Motor neuron (in vitro differentiated cells): ENCODE results near the gene TM9SF3. TPM values are rescaled to one million over a fixed set of nuclear protein-coding genes. Genes with fewer than 3 reads are reported as not detected.

ENCODE experiments used
- ATAC-seq, 8 experiments: fragments of 200-7000 bp; cut with Tn5 transposase; replicated peaks in 6 of 8; 2 replicates each; pipeline ENCODE4 v1.8.0; 2021; ENCODE audit warnings: mild to moderate bottlenecking in 8 of 8, moderate library complexity in 8 of 8
- H3K27ac ChIP-seq, 2 donors: fragments of 250-450 bp; sonication (Bioruptor Pico); 2 replicates each; pipeline ENCODE4 v1.9.0; 2021; ENCODE audit warnings: antibody characterized with exemption in 2 of 2, mild to moderate bottlenecking in 2 of 2, moderate library complexity in 1 of 2
- H3K4me1 ChIP-seq, 2 donors: fragments of 250-450 bp; sonication (Bioruptor Pico); replicated peaks in 1 of 2; 2 replicates each; pipeline ENCODE4 v1.6.1; 2021; ENCODE audit warnings: antibody characterized with exemption in 2 of 2, mild to moderate bottlenecking in 2 of 2, moderate library complexity in 1 of 2
- H3K4me3 ChIP-seq, 5 donors: fragments of 250-450 bp; sonication (Bioruptor Pico); 2 replicates each; pipeline ENCODE4 v1.9.0; 2021; ENCODE audit warnings: antibody characterized with exemption in 5 of 5, mild to moderate bottlenecking in 5 of 5, moderate library complexity in 4 of 5
- WGBS, 10 experiments: fragments of 450-650 bp; shearing (Covaris generic); methylation state at CpG; one replicate each; pipeline ENCODE4 v1.0.0; 2022; 5-methylcytosine and 5-hydroxymethylcytosine counted together
- in situ Hi-C, 9 experiments: fragments of 400-800 bp; cut with MboI; loops; one replicate each; pipeline ENCODE4 v1.15.0; 2021; ENCODE audit warnings: low sequenced_read_pairs in 9 of 9, low pct_unique_long_range_greater_than_20kb in 2 of 9; ENCODE audit not compliant: unreplicated experiment in 9 of 9
- total RNA-seq, 8 experiments: library from RNA; unstranded; fragments of 300-600 nt; gene quantifications; 2 replicates each; pipeline versions ENCODE4 v1.2.3 to v1.2.4, GENCODE V29; 2022

TM9SF3 gene
- total RNA-seq, 8 experiments from 2014 or later: 50.2 to 116 (median 64.7) TPM

- in situ Hi-C loops: no loop called here
- H3K27ac ChIP-seq: no peak overlapping the region
- no peak overlapping the region for H3K4me3 ChIP-seq
- 93 to 100% (median 100%) methylated on average over 1 to 3 of the region's 3 CpGs; no CpG with 5 or more reads in 1 of the 10 experiments for WGBS, 10 experiments
- H3K4me1 ChIP-seq: no peaks in the 10 kb centered on the region
- no peak for ATAC-seq
Observed at GRCh38 chr10:96540240-96540639, 46.6 kb downstream of the TM9SF3 start.

GRCh38 chr10:96538683-96539082, 48.1 kb downstream of the TM9SF3 start:
- no peak for ATAC-seq
- 78 to 100% (median 100%) methylated on average over 1 of the region's 1 CpG for WGBS, 10 experiments
- Histone ChIP-seq H3K27ac (no peak overlapping the region), H3K4me3 (no peak overlapping the region), H3K4me1 (no peaks in the 10 kb centered on the region)
- in situ Hi-C loops: no loop called here

GRCh38 chr10:96536129-96536528, 50.7 kb downstream of the TM9SF3 start:
- Histone ChIP-seq H3K4me3 (no peak overlapping the region), H3K4me1 (no peaks in the 10 kb centered on the region), H3K27ac (no peak overlapping the region)
- in situ Hi-C loops: no loop called here
- 91 to 100% (median 100%) methylated on average over 1 of the region's 1 CpG; no CpG with 5 or more reads in 1 of the 10 experiments for WGBS, 10 experiments
- no peak for ATAC-seq

- Histone ChIP-seq H3K27ac (no peak overlapping the region), H3K4me3 (no peak overlapping the region), H3K4me1 (no peaks in the 10 kb centered on the region)
- ATAC-seq: peak in 1 of 8 experiments; percentile 75
- 0 to 100% (median 40%) methylated on average over 1 of the region's 1 CpG; no CpG with 5 or more reads in 1 of the 10 experiments for whole genome bisulfite sequencing, 10 experiments
- in situ Hi-C loops: no loop called here
Observed at GRCh38 chr10:96532523-96532922, 54.3 kb downstream of the TM9SF3 start.

- 86 to 100% (median 92%) methylated on average over 1 to 6 of the region's 6 CpGs for WGBS, 10 experiments
- ATAC-seq: no peak
- Histone ChIP-seq H3K4me1 (no peaks in the 10 kb centered on the region), H3K4me3 (no peak overlapping the region), H3K27ac (no peak overlapping the region)
- in situ Hi-C loops: no loop called here
Observed at GRCh38 chr10:96529634-96530279, 57.1 kb downstream of the TM9SF3 start.

GRCh38 chr10:96524741-96525140, 62.1 kb downstream of the TM9SF3 start:
- 0 to 100% (median 85%) methylated on average over 1 of the region's 1 CpG; no CpG with 5 or more reads in 2 of the 10 experiments for WGBS, 10 experiments
- no peak overlapping the region for H3K4me3 ChIP-seq
- H3K4me1 ChIP-seq: no peaks in the 10 kb centered on the region
- in situ Hi-C loops: loop anchor here in 6 of 9 experiments (25.0 kb wide), 1 partner anchor 137 kb away; no protein-coding TSS in a partner anchor
- H3K27ac ChIP-seq: no peak overlapping the region
- ATAC-seq: no peak

GRCh38 chr10:96517284-96517683, 69.5 kb downstream of the TM9SF3 start:
- WGBS, 10 experiments: 86 to 100% (median 100%) methylated on average over 1 of the region's 1 CpG; no CpG with 5 or more reads in 2 of the 10 experiments
- H3K27ac ChIP-seq: no peak overlapping the region
- in situ Hi-C loops: loop anchor here in 6 of 9 experiments (25.0 kb wide), 1 partner anchor 130 kb away; no protein-coding TSS in a partner anchor
- no peak for ATAC-seq
- H3K4me3 ChIP-seq: no peak overlapping the region
- H3K4me1 ChIP-seq: peaks cover 4 to 5% of the 10 kb centered on the region in 2 donors

GRCh38 chr10:96516337-96516736, 70.5 kb downstream of the TM9SF3 start:
- Histone ChIP-seq H3K4me1 (peaks cover 4 to 5% of the 10 kb centered on the region in 2 donors), H3K27ac (no peak overlapping the region), H3K4me3 (no peak overlapping the region)
- no peak for ATAC-seq
- 7 to 100% (median 100%) methylated on average over 1 to 2 of the region's 2 CpGs; no CpG with 5 or more reads in 3 of the 10 experiments for WGBS, 10 experiments
- in situ Hi-C loops: loop anchor here in 6 of 9 experiments (25.0 kb wide), 1 partner anchor 129 kb away; no protein-coding TSS in a partner anchor

GRCh38 chr10:96513698-96514561, 72.9 kb downstream of the TM9SF3 start, which contains the start of gene TLL2:
TLL2 (minus strand) TSS chr10:96513926; CDS start chr10:96513685, 241 bp downstream.
- 0 to 14% (median 2%) methylated on average over 2 to 31 of the region's 68 CpGs for WGBS, 10 experiments
- Histone ChIP-seq H3K4me1 (peaks cover 4 to 5% of the 10 kb centered on the region in 2 donors), H3K4me3 (peak within 1 kb of the TSS; percentile 36 to 43 (median 41)), H3K27ac (no peak within 1 kb of the TSS)
- ATAC-seq: peak; percentile 88 to 94 (median 91)
- in situ Hi-C loops: loop anchor here in 7 of 9 experiments (5.0 to 25.0 kb wide), 2 partner anchors 117 to 127 kb away; no protein-coding TSS in a partner anchor

- H3K4me1 ChIP-seq: peaks cover 4 to 5% of the 10 kb centered on the region in 2 donors
- in situ Hi-C loops: loop anchor here in 7 of 9 experiments (5.0 to 25.0 kb wide), 2 partner anchors 116 to 126 kb away; no protein-coding TSS in a partner anchor
- H3K4me3 ChIP-seq: peak overlapping the region; percentile 36 to 43 (median 41)
- 0% methylated on average over 4 to 6 of the region's 31 CpGs; no CpG with 5 or more reads in 8 of the 10 experiments for WGBS, 10 experiments
- ATAC-seq: no peak
- H3K27ac ChIP-seq: no peak overlapping the region
Observed at GRCh38 chr10:96513305-96513697, 73.5 kb downstream of the TM9SF3 start.

- 0 to 8% (median 3%) methylated on average over 4 to 35 of the region's 65 CpGs; no CpG with 5 or more reads in 4 of the 10 experiments for WGBS, 10 experiments
- ATAC-seq: peak; percentile 0 to 4 (median 3)
- peak overlapping the region; percentile 36 to 43 (median 41) for H3K4me3 ChIP-seq
- no peak overlapping the region for H3K27ac ChIP-seq
- in situ Hi-C loops: loop anchor here in 7 of 9 experiments (5.0 to 25.0 kb wide), 2 partner anchors 115 to 125 kb away; no protein-coding TSS in a partner anchor
- peaks cover 4 to 5% of the 10 kb centered on the region in 2 donors for H3K4me1 ChIP-seq
Observed at GRCh38 chr10:96512524-96513304, 74.1 kb downstream of the TM9SF3 start.
